ENCODE results near the gene SCIN. TPM values are rescaled to one million over a fixed set of nuclear protein-coding genes. Genes with fewer than 3 reads are reported as not detected.

The SCIN gene
- total RNA-seq, 4 donors from 2014 or later, result 0.32 to 1.0 (median 0.66) TPM

- TF ChIP-seq POLR2A (IDR thresholded peaks at IDR 0.05; ENCODE audit: low read depth) (no peak), CTCF (IDR thresholded peaks at IDR 0.05) (no peak), EP300 (IDR thresholded peaks at IDR 0.05) (no peak), POLR2AphosphoS5 (IDR thresholded peaks at IDR 0.05) (no peak)
- Histone ChIP-seq H3K27ac (replicated peaks in 1 of 4) (no peak overlapping the region), H3K27me3 (no peaks in the 10 kb centered on the region), H3K9me3 (no peaks in the 10 kb centered on the region), H3K4me1 (no peaks in the 10 kb centered on the region), H3K4me3 (no peak overlapping the region), H3K36me3 (no peaks in the 10 kb centered on the region)
- intact Hi-C loops (cut with DNase I), result no loop called here
- no peak for DNase-seq (ENCODE audit: extremely low spot score)
- WGBS, result 83% methylated on average over 2 of the region's 2 CpGs
These were observed 40.4 kb downstream of the SCIN start for GRCh38 chr7:12610899-12611298.

DNA sequence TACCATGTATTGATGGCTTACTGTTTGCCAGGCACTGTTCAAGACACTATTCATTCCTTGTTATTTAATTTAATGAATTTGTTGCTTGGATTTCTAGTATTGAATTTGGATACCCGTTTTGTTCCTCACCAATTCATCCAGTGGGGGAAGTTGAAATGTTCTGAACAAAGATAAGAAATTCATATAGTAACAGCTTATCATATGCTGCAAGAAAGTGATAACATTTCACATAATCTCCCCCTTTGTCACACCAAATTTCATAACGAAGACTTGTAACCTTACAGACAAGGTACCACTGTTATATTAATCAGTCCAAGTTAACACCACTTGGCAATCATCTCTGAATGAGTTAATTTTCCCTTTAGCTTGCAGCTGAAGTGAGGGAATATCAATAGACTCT lies 42.1 kb downstream of the SCIN start:
- intact Hi-C loops (cut with DNase I), result no loop called here
- no peak for TF ChIP-seq POLR2AphosphoS5 (IDR thresholded peaks at IDR 0.05)
- TF ChIP-seq CTCF (IDR thresholded peaks at IDR 0.05), result no peak
- TF ChIP-seq POLR2A (IDR thresholded peaks at IDR 0.05; ENCODE audit: low read depth), result no peak
- no peak for TF ChIP-seq EP300 (IDR thresholded peaks at IDR 0.05)
- Histone ChIP-seq H3K9me3 (no peaks in the 10 kb centered on the region), H3K4me1 (no peaks in the 10 kb centered on the region), H3K36me3 (no peaks in the 10 kb centered on the region), H3K27me3 (no peaks in the 10 kb centered on the region), H3K27ac (replicated peaks in 1 of 4) (no peak overlapping the region), H3K4me3 (no peak overlapping the region)
- 71% methylated on average over 2 of the region's 2 CpGs for WGBS
- DNase-seq (ENCODE audit: extremely low spot score), result no peak

DNA sequence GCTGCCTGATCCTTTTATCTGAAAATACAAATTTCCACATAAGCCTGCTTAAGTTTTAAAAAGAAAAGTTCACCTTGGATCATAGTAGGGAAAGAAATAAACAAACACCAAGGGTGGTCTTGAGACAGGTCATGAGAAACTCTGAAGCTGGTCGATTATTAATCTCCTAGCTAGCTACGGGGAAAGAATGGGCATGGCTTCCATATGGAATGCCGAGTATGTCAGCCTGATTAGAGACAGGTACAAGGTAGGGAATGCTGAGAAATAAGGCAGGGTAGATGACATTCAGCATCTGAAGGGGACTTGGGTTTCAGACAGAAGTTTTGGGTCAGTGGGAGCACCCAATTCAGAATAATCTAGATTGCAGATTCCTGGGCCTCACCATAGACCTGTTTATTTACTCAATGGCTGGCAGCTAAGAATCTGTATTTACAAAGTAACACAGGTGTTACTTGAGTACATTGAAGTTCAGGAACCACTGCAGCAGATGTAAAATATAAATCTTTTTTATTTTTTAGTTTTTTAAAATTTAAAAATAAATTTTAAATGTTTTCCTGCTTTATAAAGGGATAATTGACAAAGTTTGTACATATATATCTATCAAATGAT lies 49.0 kb downstream of the SCIN start:
- intact Hi-C loops (cut with DNase I), result loop anchor here (5.0 kb wide), 1 partner anchor 87 kb away; no protein-coding TSS in a partner anchor
- H3K36me3 ChIP-seq, result no peaks in the 10 kb centered on the region
- no peak overlapping the region for H3K4me3 ChIP-seq
- H3K4me1 ChIP-seq, result no peaks in the 10 kb centered on the region
- H3K27ac ChIP-seq (replicated peaks in 1 of 4), result no peak overlapping the region
- no peak for TF ChIP-seq POLR2AphosphoS5 (IDR thresholded peaks at IDR 0.05)
- TF ChIP-seq EP300 (IDR thresholded peaks at IDR 0.05), result no peak
- TF ChIP-seq POLR2A (IDR thresholded peaks at IDR 0.05; ENCODE audit: low read depth), result no peak
- no peak for TF ChIP-seq CTCF (IDR thresholded peaks at IDR 0.05)
- no peak for DNase-seq (ENCODE audit: extremely low spot score)
- WGBS, result 45% methylated on average over 3 of the region's 3 CpGs
- H3K27me3 ChIP-seq, result no peaks in the 10 kb centered on the region
- H3K9me3 ChIP-seq, result no peaks in the 10 kb centered on the region

GRCh38 chr7:12620371-12620770 lies 49.9 kb downstream of the SCIN start:
- H3K36me3 ChIP-seq, result no peaks in the 10 kb centered on the region
- no peaks in the 10 kb centered on the region for H3K27me3 ChIP-seq
- no peaks in the 10 kb centered on the region for H3K4me1 ChIP-seq
- no peak for DNase-seq (ENCODE audit: extremely low spot score)
- H3K27ac ChIP-seq (replicated peaks in 1 of 4), result no peak overlapping the region
- no peak overlapping the region for H3K4me3 ChIP-seq
- no peaks in the 10 kb centered on the region for H3K9me3 ChIP-seq
- TF ChIP-seq POLR2A (IDR thresholded peaks at IDR 0.05; ENCODE audit: low read depth) (no peak), CTCF (IDR thresholded peaks at IDR 0.05) (no peak), EP300 (IDR thresholded peaks at IDR 0.05) (no peak), POLR2AphosphoS5 (IDR thresholded peaks at IDR 0.05) (no peak)
- intact Hi-C loops (cut with DNase I), result no loop called here

DNA sequence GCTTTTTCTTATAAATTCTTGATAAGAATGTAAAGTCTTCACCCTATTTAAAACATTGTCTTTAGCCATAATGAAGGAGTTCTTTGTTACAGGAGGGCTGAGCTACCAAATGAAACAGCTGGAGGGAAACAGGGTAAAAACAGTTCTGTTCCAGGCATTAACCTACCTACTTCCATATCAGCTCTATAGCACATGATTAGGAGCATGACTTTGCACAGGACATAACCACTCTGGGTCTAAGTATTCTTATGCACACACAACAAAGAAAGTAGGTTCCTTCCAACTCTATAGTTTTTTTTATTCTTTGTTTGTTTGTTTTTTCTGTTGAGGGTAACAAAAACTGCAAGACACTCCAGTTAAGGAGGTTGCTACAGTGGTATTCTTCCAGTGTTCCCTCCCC lies 52.7 kb downstream of the SCIN start:
- Histone ChIP-seq H3K9me3 (no peaks in the 10 kb centered on the region), H3K27ac (replicated peaks in 1 of 4) (no peak overlapping the region), H3K36me3 (no peaks in the 10 kb centered on the region), H3K4me1 (no peaks in the 10 kb centered on the region), H3K27me3 (peaks cover 0 to 3% (median 0%) of the 10 kb centered on the region in 4 donors), H3K4me3 (no peak overlapping the region)
- DNase-seq (ENCODE audit: extremely low spot score), result no peak
- intact Hi-C loops (cut with DNase I), result no loop called here
- TF ChIP-seq POLR2A (IDR thresholded peaks at IDR 0.05; ENCODE audit: low read depth), result no peak
- no peak for TF ChIP-seq POLR2AphosphoS5 (IDR thresholded peaks at IDR 0.05)
- TF ChIP-seq EP300 (IDR thresholded peaks at IDR 0.05), result no peak
- TF ChIP-seq CTCF (IDR thresholded peaks at IDR 0.05), result no peak

All from esophagus muscularis mucosa (tissue), 4 donors.